ENCODE data around the gene PIP5K1C.
A peak's percentile ranks its signal among the peaks of the same experiment; 100 is the strongest.

Gene PIP5K1C

GRCh38 chr19:3694361-3695123 is 5.7 kb downstream of the PIP5K1C start:
- no peak for DNase-seq (ENCODE audit: low read depth in 2 of 2)

- DNase-seq (ENCODE audit: low read depth in 2 of 2), result no peak
Observed at GRCh38 chr19:3693025-3693925, 7.0 kb downstream of the PIP5K1C start.

GRCh38 chr19:3692141-3693024 is 7.9 kb downstream of the PIP5K1C start:
- no peak for DNase-seq (ENCODE audit: low read depth in 2 of 2)

GRCh38 chr19:3691726-3692125 is 8.5 kb downstream of the PIP5K1C start:
- DNase-seq (ENCODE audit: low read depth in 2 of 2), result no peak

- no peak for DNase-seq (ENCODE audit: low read depth in 2 of 2)
Observed at GRCh38 chr19:3691372-3691716, 8.9 kb downstream of the PIP5K1C start.

GRCh38 chr19:3690551-3691371 is 9.5 kb downstream of the PIP5K1C start:
- no peak for DNase-seq (ENCODE audit: low read depth in 2 of 2)

- DNase-seq (ENCODE audit: low read depth in 2 of 2), result no peak
Observed at GRCh38 chr19:3687774-3688706, 12.2 kb downstream of the PIP5K1C start.

GRCh38 chr19:3687393-3687773 is 12.9 kb downstream of the PIP5K1C start:
- DNase-seq (ENCODE audit: low read depth in 2 of 2), result no peak

GRCh38 chr19:3684817-3685410 is 15.4 kb downstream of the PIP5K1C start:
- DNase-seq (ENCODE audit: low read depth in 2 of 2), result no peak

GRCh38 chr19:3684054-3684816 is 16.0 kb downstream of the PIP5K1C start:
- no peak for DNase-seq (ENCODE audit: low read depth in 2 of 2)

GRCh38 chr19:3683405-3684053 is 16.7 kb downstream of the PIP5K1C start:
- DNase-seq (ENCODE audit: low read depth in 2 of 2), result no peak

- peak in 1 of 2 experiments; percentile 19 for DNase-seq (ENCODE audit: low read depth in 2 of 2)
Observed at GRCh38 chr19:3682741-3683404, 17.4 kb downstream of the PIP5K1C start.

GRCh38 chr19:3682286-3682685 is 18.0 kb downstream of the PIP5K1C start:
- DNase-seq (ENCODE audit: low read depth in 2 of 2), result no peak

- no peak for DNase-seq (ENCODE audit: low read depth in 2 of 2)
Observed at GRCh38 chr19:3680939-3681338, 19.3 kb downstream of the PIP5K1C start.

GRCh38 chr19:3679581-3679980 is 20.7 kb downstream of the PIP5K1C start:
- DNase-seq (ENCODE audit: low read depth in 2 of 2), result no peak

GRCh38 chr19:3679138-3679537 is 21.1 kb downstream of the PIP5K1C start:
- no peak for DNase-seq (ENCODE audit: low read depth in 2 of 2)

GRCh38 chr19:3678188-3678587 is 22.1 kb downstream of the PIP5K1C start:
- DNase-seq (ENCODE audit: low read depth in 2 of 2), result no peak

Data from fibroblast of skin of left biceps (primary cell).